ENCODE measurements around the gene ADGRF5. TPM values are rescaled to one million over a fixed set of nuclear protein-coding genes. Genes with fewer than 3 reads are reported as not detected.
"Not testable (repeated sequence)": the region's sequence is repeated elsewhere in the genome, so short reads cannot be mapped to it uniquely, and the experiment has no call there.

ADGRF5 gene
- polyA plus RNA-seq, 1 donor, result 21.1 TPM

GRCh38 chr6:46888578-46888977 is 33.2 kb downstream of the ADGRF5 start:
- no peak for DNase-seq (ENCODE audit: low read depth)

GRCh38 chr6:46888031-46888430 is 33.7 kb downstream of the ADGRF5 start:
- DNase-seq (ENCODE audit: low read depth), result no peak

GRCh38 chr6:46882645-46883044 is 39.1 kb downstream of the ADGRF5 start:
- no peak for DNase-seq (ENCODE audit: low read depth)

GRCh38 chr6:46879003-46879402 is 42.7 kb downstream of the ADGRF5 start:
- DNase-seq (ENCODE audit: low read depth), result no peak

GRCh38 chr6:46876126-46876525 is 45.6 kb downstream of the ADGRF5 start:
- no peak for DNase-seq (ENCODE audit: low read depth)

GRCh38 chr6:46867411-46867810 is 54.3 kb downstream of the ADGRF5 start:
- no peak for DNase-seq (ENCODE audit: low read depth)

GRCh38 chr6:46865221-46865620 is 56.5 kb downstream of the ADGRF5 start:
- no peak for DNase-seq (ENCODE audit: low read depth)

GRCh38 chr6:46863791-46864190 is 57.9 kb downstream of the ADGRF5 start:
- DNase-seq (ENCODE audit: low read depth), result no peak

GRCh38 chr6:46862381-46862780 is 59.4 kb downstream of the ADGRF5 start:
- DNase-seq (ENCODE audit: low read depth), result no peak

GRCh38 chr6:46855966-46856365 is 65.8 kb downstream of the ADGRF5 start:
- DNase-seq (ENCODE audit: low read depth), result not testable (repeated sequence)

- DNase-seq (ENCODE audit: low read depth), result not testable (repeated sequence)
Observed at GRCh38 chr6:46851576-46851975, 70.2 kb downstream of the ADGRF5 start.

GRCh38 chr6:46850792-46851191 is 70.9 kb downstream of the ADGRF5 start:
- no peak for DNase-seq (ENCODE audit: low read depth)

GRCh38 chr6:46849361-46849690 is 72.4 kb downstream of the ADGRF5 start:
- DNase-seq (ENCODE audit: low read depth), result no peak

- peak; percentile 17 for DNase-seq (ENCODE audit: low read depth)
Observed at GRCh38 chr6:46848684-46849360, 72.9 kb downstream of the ADGRF5 start.

GRCh38 chr6:46845126-46845525 is 76.6 kb downstream of the ADGRF5 start:
- DNase-seq (ENCODE audit: low read depth), result no peak

- DNase-seq (ENCODE audit: low read depth), result not testable (repeated sequence)
Observed at GRCh38 chr6:46842252-46842846, 79.4 kb downstream of the ADGRF5 start.

GRCh38 chr6:46838033-46838432 is 83.7 kb downstream of the ADGRF5 start:
- no peak for DNase-seq (ENCODE audit: low read depth)

- DNase-seq (ENCODE audit: low read depth), result not testable (repeated sequence)
Observed at GRCh38 chr6:46834991-46835390, 86.7 kb downstream of the ADGRF5 start.

- not testable (repeated sequence) for DNase-seq (ENCODE audit: low read depth)
Observed at GRCh38 chr6:46834257-46834916, 87.4 kb downstream of the ADGRF5 start.

GRCh38 chr6:46832816-46833215 is 88.9 kb downstream of the ADGRF5 start:
- DNase-seq (ENCODE audit: low read depth), result no peak

GRCh38 chr6:46828939-46829338 is 92.8 kb downstream of the ADGRF5 start:
- DNase-seq (ENCODE audit: low read depth), result no peak

- DNase-seq (ENCODE audit: low read depth), result no peak
Observed at GRCh38 chr6:46821458-46821881, 100.3 kb downstream of the ADGRF5 start.

- no peak for DNase-seq (ENCODE audit: low read depth)
Observed at GRCh38 chr6:46819561-46819960, 102.2 kb downstream of the ADGRF5 start.

Data from forelimb muscle (tissue), 1 donor.